ENCODE measurements around the gene PLIN4. TPM values are rescaled to one million over a fixed set of nuclear protein-coding genes. Genes with fewer than 3 reads are reported as not detected.

PLIN4 gene
- total and polyA plus RNA-seq, 10 donors, result 0.27 to 10.2 (median 2.1) TPM

DNA sequence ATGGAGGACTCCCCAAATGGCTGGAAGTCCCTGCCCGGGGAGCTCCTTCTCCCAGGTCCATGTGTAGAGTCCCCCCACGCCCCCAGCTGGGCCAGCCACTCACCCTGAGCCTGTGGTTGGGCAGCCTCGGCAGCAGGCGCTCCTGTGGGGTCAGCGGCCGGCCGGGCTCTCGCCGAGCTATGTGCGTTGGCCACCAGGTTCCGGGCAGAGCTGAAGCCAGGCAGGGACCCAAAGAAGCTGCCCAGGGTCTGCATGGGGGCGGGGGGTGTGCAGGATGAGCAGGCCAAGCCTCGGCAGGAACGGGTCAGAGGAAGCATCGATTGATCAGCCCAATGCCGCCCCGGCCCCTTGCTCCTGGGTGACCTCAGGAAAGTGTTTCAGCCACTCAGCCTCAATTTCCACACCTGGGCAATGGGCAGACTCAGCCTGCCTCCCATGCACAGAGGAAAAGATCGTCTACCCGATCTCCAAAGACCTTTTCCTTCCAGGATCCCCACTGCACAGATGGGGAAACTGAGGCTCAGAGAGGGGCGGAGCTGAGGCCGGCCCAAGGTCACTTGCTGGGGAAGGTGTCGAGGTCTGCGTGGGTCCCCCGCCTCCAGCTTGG, 732 bp downstream of the PLIN4 start:
- WGBS, 5 donors, result 80 to 86% (median 84%) methylated on average over 10 to 24 of the region's 24 CpGs
- Histone ChIP-seq H3K27ac (no peak overlapping the region), H3K27me3 (replicated peaks in 1 of 7) (peaks cover 0 to 51% (median 0%) of the 10 kb centered on the region in 7 donors), H3K4me1 (no peaks in the 10 kb centered on the region), H3K4me3 (no peak overlapping the region), H3K36me3 (no peaks in the 10 kb centered on the region), H3K9me3 (no peaks in the 10 kb centered on the region)
- no peak for DNase-seq
- TF ChIP-seq POLR2AphosphoS5 (IDR thresholded peaks at IDR 0.05), result no peak
- TF ChIP-seq, protein P1, sequence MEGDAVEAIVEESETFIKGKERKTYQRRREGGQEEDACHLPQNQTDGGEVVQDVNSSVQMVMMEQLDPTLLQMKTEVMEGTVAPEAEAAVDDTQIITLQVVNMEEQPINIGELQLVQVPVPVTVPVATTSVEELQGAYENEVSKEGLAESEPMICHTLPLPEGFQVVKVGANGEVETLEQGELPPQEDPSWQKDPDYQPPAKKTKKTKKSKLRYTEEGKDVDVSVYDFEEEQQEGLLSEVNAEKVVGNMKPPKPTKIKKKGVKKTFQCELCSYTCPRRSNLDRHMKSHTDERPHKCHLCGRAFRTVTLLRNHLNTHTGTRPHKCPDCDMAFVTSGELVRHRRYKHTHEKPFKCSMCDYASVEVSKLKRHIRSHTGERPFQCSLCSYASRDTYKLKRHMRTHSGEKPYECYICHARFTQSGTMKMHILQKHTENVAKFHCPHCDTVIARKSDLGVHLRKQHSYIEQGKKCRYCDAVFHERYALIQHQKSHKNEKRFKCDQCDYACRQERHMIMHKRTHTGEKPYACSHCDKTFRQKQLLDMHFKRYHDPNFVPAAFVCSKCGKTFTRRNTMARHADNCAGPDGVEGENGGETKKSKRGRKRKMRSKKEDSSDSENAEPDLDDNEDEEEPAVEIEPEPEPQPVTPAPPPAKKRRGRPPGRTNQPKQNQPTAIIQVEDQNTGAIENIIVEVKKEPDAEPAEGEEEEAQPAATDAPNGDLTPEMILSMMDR (IDR thresholded peaks at IDR 0.05 in 8 of 11, conservative IDR thresholded peaks at IDR 0.05 in 3 of 11), result no peak
- intact Hi-C loops (cut with DNase I; ENCODE audit: low total_unique reads), result no loop called here

DNA sequence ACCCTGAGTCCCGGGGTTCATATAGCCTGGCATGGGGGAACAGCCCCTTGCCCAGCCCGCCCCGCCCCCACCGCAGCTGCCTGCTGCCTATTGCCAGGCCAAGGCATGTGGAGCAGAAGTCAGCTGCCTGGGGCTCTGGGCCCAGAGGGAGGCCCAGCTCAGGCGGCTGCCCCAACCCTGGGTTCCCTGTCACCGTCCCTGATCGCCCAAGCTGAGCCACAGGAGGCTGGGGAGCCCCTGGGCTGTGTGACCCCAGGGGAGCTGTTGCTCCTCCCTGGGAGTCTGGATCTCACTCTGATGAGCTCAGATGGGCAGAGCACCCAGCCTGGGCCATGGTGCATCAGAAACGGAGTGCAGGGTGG, 1.4 kb downstream of the PLIN4 start:
- Histone ChIP-seq H3K27ac (no peak overlapping the region), H3K27me3 (replicated peaks in 1 of 7) (peaks cover 0 to 51% (median 0%) of the 10 kb centered on the region in 7 donors), H3K9me3 (no peaks in the 10 kb centered on the region), H3K36me3 (no peaks in the 10 kb centered on the region), H3K4me1 (no peaks in the 10 kb centered on the region), H3K4me3 (no peak overlapping the region)
- TF ChIP-seq POLR2AphosphoS5 (IDR thresholded peaks at IDR 0.05) (no peak), POLR2A (IDR thresholded peaks at IDR 0.05) (no peak)
- TF ChIP-seq, protein P1 (IDR thresholded peaks at IDR 0.05 in 8 of 11, conservative IDR thresholded peaks at IDR 0.05 in 3 of 11), result no peak
- DNase-seq, result no peak
- intact Hi-C loops (cut with DNase I; ENCODE audit: low total_unique reads), result no loop called here
- 46 to 71% (median 60%) methylated on average over 4 to 8 of the region's 8 CpGs for WGBS, 5 donors

DNA sequence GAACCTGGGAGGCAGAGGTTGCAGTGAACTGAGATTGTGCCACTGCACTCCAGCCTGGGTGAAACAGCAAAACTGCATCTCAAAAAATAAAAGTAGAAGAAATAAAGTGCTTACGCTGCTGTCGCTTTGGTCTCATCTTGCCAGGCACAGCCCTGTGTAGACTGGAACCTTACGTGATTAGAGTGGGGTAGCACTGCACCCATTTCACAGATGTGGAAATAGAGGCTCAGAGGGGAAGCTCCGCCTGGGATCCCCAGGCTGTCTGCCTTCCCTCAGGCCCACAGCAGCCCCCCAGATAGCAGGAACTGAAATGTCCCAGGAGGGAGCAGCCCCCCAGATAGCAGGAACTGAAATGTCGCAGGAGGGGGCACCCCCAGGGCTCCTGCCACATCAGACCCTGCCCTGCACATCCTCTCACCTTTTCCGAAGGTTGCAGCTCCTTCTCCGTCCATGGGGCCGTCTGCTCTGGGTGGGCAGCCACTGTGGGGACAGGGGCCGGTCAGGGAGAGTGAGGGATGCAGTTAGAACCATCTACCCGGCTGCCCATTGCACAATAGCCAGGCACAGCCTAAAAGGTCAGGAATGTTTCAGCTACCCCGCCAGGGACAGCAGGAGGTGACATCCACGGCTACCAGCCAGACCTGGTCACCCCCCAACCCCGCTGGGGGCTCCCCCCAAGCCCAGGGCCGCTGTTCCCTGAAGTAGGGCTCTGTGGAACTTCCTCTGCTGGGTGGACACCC, 1.9 kb downstream of the PLIN4 start:
- no peak overlapping the region for H3K27ac ChIP-seq
- DNase-seq, result no peak
- TF ChIP-seq, protein P1 (IDR thresholded peaks at IDR 0.05 in 8 of 11, conservative IDR thresholded peaks at IDR 0.05 in 3 of 11), result no peak
- no peak for TF ChIP-seq POLR2AphosphoS5 (IDR thresholded peaks at IDR 0.05)
- no peak for TF ChIP-seq POLR2A (IDR thresholded peaks at IDR 0.05)
- peaks cover 0 to 49% (median 0%) of the 10 kb centered on the region in 7 donors for H3K27me3 ChIP-seq (replicated peaks in 1 of 7)
- H3K4me1 ChIP-seq, result no peaks in the 10 kb centered on the region
- no peaks in the 10 kb centered on the region for H3K36me3 ChIP-seq
- intact Hi-C loops (cut with DNase I; ENCODE audit: low total_unique reads), result no loop called here
- no peaks in the 10 kb centered on the region for H3K9me3 ChIP-seq
- H3K4me3 ChIP-seq, result no peak overlapping the region
- 61 to 80% (median 70%) methylated on average over 7 to 14 of the region's 14 CpGs for WGBS, 5 donors

DNA sequence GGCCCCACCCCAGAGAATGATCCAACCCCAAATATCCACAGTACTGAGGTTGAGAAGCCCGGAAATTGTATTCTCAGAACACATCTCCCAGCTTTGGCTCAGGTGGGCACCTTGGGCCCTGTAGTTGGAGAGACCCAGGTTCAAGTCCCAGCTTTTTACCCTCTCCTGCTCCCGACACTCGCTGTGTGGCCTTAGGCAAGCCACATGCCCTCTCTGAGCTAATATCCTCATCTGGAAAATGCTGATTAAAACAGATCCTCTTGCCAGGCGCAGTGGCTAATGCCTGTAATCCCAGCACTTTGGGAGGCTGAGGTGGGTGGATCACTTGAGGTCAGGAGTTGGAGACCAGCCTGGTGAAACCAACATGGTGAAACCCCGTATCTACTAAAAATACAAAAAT, 2.6 kb downstream of the PLIN4 start:
- H3K4me3 ChIP-seq, result no peak overlapping the region
- H3K27ac ChIP-seq, result no peak overlapping the region
- intact Hi-C loops (cut with DNase I; ENCODE audit: low total_unique reads), result no loop called here
- no peaks in the 10 kb centered on the region for H3K4me1 ChIP-seq
- no peaks in the 10 kb centered on the region for H3K36me3 ChIP-seq
- peaks cover 0 to 42% (median 0%) of the 10 kb centered on the region in 7 donors for H3K27me3 ChIP-seq (replicated peaks in 1 of 7)
- TF ChIP-seq POLR2A (IDR thresholded peaks at IDR 0.05) (no peak), POLR2AphosphoS5 (IDR thresholded peaks at IDR 0.05) (no peak)
- TF ChIP-seq, protein P1 (IDR thresholded peaks at IDR 0.05 in 8 of 11, conservative IDR thresholded peaks at IDR 0.05 in 3 of 11), result no peak
- H3K9me3 ChIP-seq, result no peaks in the 10 kb centered on the region
- 88 to 97% (median 92%) methylated on average over 5 of the region's 5 CpGs for WGBS, 5 donors
- DNase-seq, result no peak
